Measurements from ENCODE around the gene MYO5A. TPM values are rescaled to one million over a fixed set of nuclear protein-coding genes. Genes with fewer than 3 reads are reported as not detected.

MYO5A gene
- total RNA-seq, 1 experiment from 2014 or later: 9.9 TPM

DNA sequence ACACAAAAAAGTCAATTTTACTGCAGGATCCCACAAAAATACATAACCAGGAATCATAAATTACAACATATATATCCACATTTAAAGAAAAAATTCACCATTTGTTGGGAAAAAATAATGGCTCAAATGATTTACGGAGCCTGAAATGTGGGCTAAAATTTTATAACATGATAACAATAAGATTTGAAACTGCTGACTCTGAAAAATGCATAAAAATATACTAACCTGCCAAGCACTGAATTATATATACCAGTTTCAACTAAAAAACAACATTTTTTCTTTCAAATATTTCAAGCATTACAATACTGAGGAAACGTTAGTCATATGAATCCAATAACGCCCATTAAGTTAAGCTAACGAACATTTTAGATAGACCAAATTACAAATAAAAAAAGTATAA is 220.8 kb downstream of the MYO5A start:
- no peaks in the 10 kb centered on the region for H3K4me1 Mint-ChIP-seq (ENCODE audit: low read depth, unreplicated experiment)
- CTCF ChIA-PET: no interaction called here

DNA sequence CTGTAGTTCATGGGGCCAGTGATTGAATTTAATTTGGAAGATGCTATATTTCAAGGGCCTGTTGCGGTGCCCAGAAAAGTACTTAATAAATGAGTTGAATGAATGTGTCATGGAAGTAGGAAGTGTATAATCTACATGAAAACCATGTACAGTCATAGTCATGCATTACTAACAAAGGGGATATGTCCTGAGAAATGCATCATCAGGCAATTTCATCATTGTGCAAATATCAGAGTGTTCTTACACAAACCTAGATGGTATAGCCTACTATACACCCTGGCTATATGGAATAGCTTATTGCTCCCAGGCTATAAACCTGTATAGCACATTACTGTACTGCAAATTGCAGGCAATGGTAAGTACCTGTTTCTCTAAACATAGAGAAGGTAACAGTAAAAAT is 222.4 kb downstream of the MYO5A start:
- no peak for DNase-seq
- intact Hi-C loops (cut with micrococcal nuclease; ENCODE audit: unreplicated experiment): no loop called here
- Histone ChIP-seq H3K4me3 (ENCODE audit: low read depth, low read length) (no peak overlapping the region), H3K36me3 (ENCODE audit: control insufficient read depth, insufficient read depth, low read length) (no peaks in the 10 kb centered on the region), H3K9me3 (no peaks in the 10 kb centered on the region), H3K27me3 (replicated peaks; ENCODE audit: control insufficient read depth, insufficient read depth, low read length) (no peaks in the 10 kb centered on the region), H3K4me1 (peaks cover 5% of the 10 kb centered on the region; the same call in 1 of the 2 replicates)
- H3K4me3 Mint-ChIP-seq (ENCODE audit: unreplicated experiment): no peak overlapping the region
- no peaks in the 10 kb centered on the region for H3K27me3 Mint-ChIP-seq (ENCODE audit: insufficient read depth, unreplicated experiment)
- no peaks in the 10 kb centered on the region for H3K9me3 Mint-ChIP-seq (ENCODE audit: unreplicated experiment)
- BruUV-seq (replicated peaks): no TSS peak
- TF ChIP-seq, protein P1, sequence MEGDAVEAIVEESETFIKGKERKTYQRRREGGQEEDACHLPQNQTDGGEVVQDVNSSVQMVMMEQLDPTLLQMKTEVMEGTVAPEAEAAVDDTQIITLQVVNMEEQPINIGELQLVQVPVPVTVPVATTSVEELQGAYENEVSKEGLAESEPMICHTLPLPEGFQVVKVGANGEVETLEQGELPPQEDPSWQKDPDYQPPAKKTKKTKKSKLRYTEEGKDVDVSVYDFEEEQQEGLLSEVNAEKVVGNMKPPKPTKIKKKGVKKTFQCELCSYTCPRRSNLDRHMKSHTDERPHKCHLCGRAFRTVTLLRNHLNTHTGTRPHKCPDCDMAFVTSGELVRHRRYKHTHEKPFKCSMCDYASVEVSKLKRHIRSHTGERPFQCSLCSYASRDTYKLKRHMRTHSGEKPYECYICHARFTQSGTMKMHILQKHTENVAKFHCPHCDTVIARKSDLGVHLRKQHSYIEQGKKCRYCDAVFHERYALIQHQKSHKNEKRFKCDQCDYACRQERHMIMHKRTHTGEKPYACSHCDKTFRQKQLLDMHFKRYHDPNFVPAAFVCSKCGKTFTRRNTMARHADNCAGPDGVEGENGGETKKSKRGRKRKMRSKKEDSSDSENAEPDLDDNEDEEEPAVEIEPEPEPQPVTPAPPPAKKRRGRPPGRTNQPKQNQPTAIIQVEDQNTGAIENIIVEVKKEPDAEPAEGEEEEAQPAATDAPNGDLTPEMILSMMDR (IDR thresholded peaks at IDR 0.05; ENCODE audit: insufficient read depth in 1 of 2, low read depth in 1 of 2, low read length in 1 of 2, severe bottlenecking in 1 of 2, unreplicated experiment in 1 of 2): no peak
- H3K36me3 Mint-ChIP-seq (ENCODE audit: insufficient read depth, unreplicated experiment): no peaks in the 10 kb centered on the region
- POLR2A ChIA-PET: no interaction called here
- CTCF ChIA-PET: no interaction called here
- H3K4me1 Mint-ChIP-seq (ENCODE audit: low read depth, unreplicated experiment): peaks cover 8% of the 10 kb centered on the region
- H3K27ac Mint-ChIP-seq (ENCODE audit: unreplicated experiment): no peak overlapping the region

More for the DNA sequence above, 220.8 kb downstream of the MYO5A start:
- no peak overlapping the region for H3K4me3 Mint-ChIP-seq (ENCODE audit: unreplicated experiment)
- no peaks in the 10 kb centered on the region for H3K27me3 Mint-ChIP-seq (ENCODE audit: insufficient read depth, unreplicated experiment)
- H3K9me3 Mint-ChIP-seq (ENCODE audit: unreplicated experiment): no peaks in the 10 kb centered on the region
- no peaks in the 10 kb centered on the region for H3K36me3 Mint-ChIP-seq (ENCODE audit: insufficient read depth, unreplicated experiment)
- no TSS peak for BruUV-seq (replicated peaks)
- POLR2A ChIA-PET: no interaction called here
- Histone ChIP-seq H3K4me3 (ENCODE audit: low read depth, low read length) (no peak overlapping the region), H3K36me3 (ENCODE audit: control insufficient read depth, insufficient read depth, low read length) (no peaks in the 10 kb centered on the region), H3K27me3 (replicated peaks; ENCODE audit: control insufficient read depth, insufficient read depth, low read length) (no peaks in the 10 kb centered on the region), H3K4me1 (no peaks in the 10 kb centered on the region), H3K9me3 (no peaks in the 10 kb centered on the region)
- TF ChIP-seq, protein P1 (IDR thresholded peaks at IDR 0.05; ENCODE audit: insufficient read depth in 1 of 2, low read depth in 1 of 2, low read length in 1 of 2, severe bottlenecking in 1 of 2, unreplicated experiment in 1 of 2): no peak
- H3K27ac Mint-ChIP-seq (ENCODE audit: unreplicated experiment): no peak overlapping the region
- no peak for DNase-seq
- intact Hi-C loops (cut with micrococcal nuclease; ENCODE audit: unreplicated experiment): no loop called here

DNA sequence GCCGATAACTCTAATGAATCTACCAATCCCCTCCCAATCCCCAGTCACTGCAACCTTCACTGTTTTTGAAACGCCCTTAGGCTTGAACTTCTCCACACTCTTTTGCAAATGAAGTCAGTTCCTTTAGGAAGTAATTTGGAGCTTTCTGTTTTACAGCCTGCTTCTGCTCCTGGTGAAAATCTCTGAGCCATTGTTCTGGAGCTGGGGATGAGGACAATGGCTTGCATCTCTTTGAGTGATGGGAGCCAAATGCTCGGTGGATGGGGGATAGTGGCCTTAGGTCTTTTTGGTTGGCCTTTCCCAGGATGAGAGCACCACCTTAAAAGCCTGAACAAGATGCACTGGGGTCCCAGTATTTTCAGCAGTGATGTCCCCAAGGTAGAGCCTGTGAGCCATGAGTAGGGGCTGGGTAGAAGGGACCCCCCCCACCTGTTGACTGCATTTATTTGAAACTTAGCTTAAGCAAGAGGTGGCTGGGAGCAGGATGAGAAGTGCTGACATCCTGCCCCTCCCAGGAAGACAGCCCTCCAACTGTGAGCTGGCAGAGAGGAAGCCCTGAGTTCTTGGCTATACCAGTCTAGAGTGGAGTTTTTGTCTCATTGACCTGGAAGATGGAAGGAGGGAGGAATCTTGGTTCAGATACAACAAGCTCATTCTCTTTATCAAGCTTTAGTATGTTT is 225.4 kb downstream of the MYO5A start:
- TF ChIP-seq, protein P1 (IDR thresholded peaks at IDR 0.05; ENCODE audit: insufficient read depth in 1 of 2, low read depth in 1 of 2, low read length in 1 of 2, severe bottlenecking in 1 of 2, unreplicated experiment in 1 of 2): no peak
- no peaks in the 10 kb centered on the region for H3K36me3 Mint-ChIP-seq (ENCODE audit: insufficient read depth, unreplicated experiment)
- H3K27ac Mint-ChIP-seq (ENCODE audit: unreplicated experiment): no peak overlapping the region
- H3K4me3 Mint-ChIP-seq (ENCODE audit: unreplicated experiment): no peak overlapping the region
- intact Hi-C loops (cut with micrococcal nuclease; ENCODE audit: unreplicated experiment): no loop called here
- ChIA-PET POLR2A (no interaction called here), CTCF (interaction anchor here (0.6 kb wide), 1 partner anchor 86 kb away, joined by 3 read pairs; no protein-coding TSS in a partner anchor)
- no peak for DNase-seq
- no peaks in the 10 kb centered on the region for H3K27me3 Mint-ChIP-seq (ENCODE audit: insufficient read depth, unreplicated experiment)
- no TSS peak for BruUV-seq (replicated peaks)
- Histone ChIP-seq H3K9me3 (no peaks in the 10 kb centered on the region), H3K36me3 (ENCODE audit: control insufficient read depth, insufficient read depth, low read length) (no peaks in the 10 kb centered on the region), H3K4me3 (ENCODE audit: low read depth, low read length) (no peak overlapping the region), H3K4me1 (peaks cover 5% of the 10 kb centered on the region; the same call in 1 of the 2 replicates), H3K27me3 (replicated peaks; ENCODE audit: control insufficient read depth, insufficient read depth, low read length) (no peaks in the 10 kb centered on the region)
- peaks cover 10% of the 10 kb centered on the region for H3K9me3 Mint-ChIP-seq (ENCODE audit: unreplicated experiment)
- H3K4me1 Mint-ChIP-seq (ENCODE audit: low read depth, unreplicated experiment): peaks cover 8% of the 10 kb centered on the region
